ENCODE measurements around the gene ZNF148. TPM values are rescaled to one million over a fixed set of nuclear protein-coding genes. Genes with fewer than 3 reads are reported as not detected.

ZNF148 gene
- total RNA-seq, 1 experiment from 2014 or later: 24.8 TPM

GRCh38 chr3:125331243-125331642 lies 43.9 kb downstream of the ZNF148 start:
- Histone ChIP-seq H3K23ac (ENCODE audit: insufficient read length, low read depth, low read length) (no peak overlapping the region), H4K20me1 (ENCODE audit: control insufficient read depth, insufficient read depth, insufficient read length) (no peaks in the 10 kb centered on the region), H3K27me3 (ENCODE audit: insufficient read depth, low read length) (no peaks in the 10 kb centered on the region), H2AFZ (ENCODE audit: low read length) (no peak overlapping the region), H3K4ac (ENCODE audit: low read depth, low read length) (no peak overlapping the region), H3K4me2 (ENCODE audit: insufficient read depth, insufficient read length, low read length) (no peak overlapping the region), H3K14ac (ENCODE audit: insufficient read depth, low read length) (no peak overlapping the region), H2BK120ac (ENCODE audit: low read depth, low read length, poor library complexity, severe bottlenecking) (no peak overlapping the region), H3K23me2 (ENCODE audit: insufficient read length, low read depth, low read length, poor library complexity, severe bottlenecking) (no peaks in the 10 kb centered on the region), H3K79me2 (ENCODE audit: insufficient read depth, low read length) (peaks cover 3% of the 10 kb centered on the region; the same call in 1 of the 2 replicates), H3K56ac (ENCODE audit: insufficient read length, low read depth, low read length) (no peak overlapping the region), H3K18ac (ENCODE audit: insufficient read length, low read depth, low read length) (no peak overlapping the region), H2BK20ac (ENCODE audit: low read depth, low read length, poor library complexity, severe bottlenecking) (no peak overlapping the region), H4K5ac (ENCODE audit: insufficient read length, low read depth, low read length) (no peak overlapping the region), H3K27ac (ENCODE audit: insufficient read length, low read depth, low read length) (no peak overlapping the region), H3K9me3 (ENCODE audit: control insufficient read depth, low read depth, low read length) (no peaks in the 10 kb centered on the region), H3K9ac (ENCODE audit: extremely low read depth, insufficient read length, low read length) (no peak overlapping the region), H2BK5ac (ENCODE audit: insufficient read length, low read length) (no peak overlapping the region), H3T11ph (ENCODE audit: low read length) (no peak overlapping the region), H3K79me1 (ENCODE audit: insufficient read depth, low read depth, low read length, poor library complexity, severe bottlenecking) (no peaks in the 10 kb centered on the region), H2BK15ac (ENCODE audit: low read depth, low read length) (no peak overlapping the region), H2AK5ac (ENCODE audit: insufficient read length, low read length) (no peak overlapping the region), H2BK12ac (ENCODE audit: insufficient read length, low read depth, low read length) (no peak overlapping the region), H4K8ac (replicated peaks; ENCODE audit: insufficient read length, low read depth, low read length) (no peak overlapping the region), H3K4me1 (ENCODE audit: insufficient read depth, low read length) (no peaks in the 10 kb centered on the region), H4K91ac (ENCODE audit: insufficient read length, low read depth, low read length) (no peak overlapping the region)
- TF ChIP-seq, protein P1, sequence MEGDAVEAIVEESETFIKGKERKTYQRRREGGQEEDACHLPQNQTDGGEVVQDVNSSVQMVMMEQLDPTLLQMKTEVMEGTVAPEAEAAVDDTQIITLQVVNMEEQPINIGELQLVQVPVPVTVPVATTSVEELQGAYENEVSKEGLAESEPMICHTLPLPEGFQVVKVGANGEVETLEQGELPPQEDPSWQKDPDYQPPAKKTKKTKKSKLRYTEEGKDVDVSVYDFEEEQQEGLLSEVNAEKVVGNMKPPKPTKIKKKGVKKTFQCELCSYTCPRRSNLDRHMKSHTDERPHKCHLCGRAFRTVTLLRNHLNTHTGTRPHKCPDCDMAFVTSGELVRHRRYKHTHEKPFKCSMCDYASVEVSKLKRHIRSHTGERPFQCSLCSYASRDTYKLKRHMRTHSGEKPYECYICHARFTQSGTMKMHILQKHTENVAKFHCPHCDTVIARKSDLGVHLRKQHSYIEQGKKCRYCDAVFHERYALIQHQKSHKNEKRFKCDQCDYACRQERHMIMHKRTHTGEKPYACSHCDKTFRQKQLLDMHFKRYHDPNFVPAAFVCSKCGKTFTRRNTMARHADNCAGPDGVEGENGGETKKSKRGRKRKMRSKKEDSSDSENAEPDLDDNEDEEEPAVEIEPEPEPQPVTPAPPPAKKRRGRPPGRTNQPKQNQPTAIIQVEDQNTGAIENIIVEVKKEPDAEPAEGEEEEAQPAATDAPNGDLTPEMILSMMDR (conservative IDR thresholded peaks at IDR 0.05): no peak
- no peaks in the 10 kb centered on the region for H3K27me3 Mint-ChIP-seq (ENCODE audit: low read depth)
- H3K4me3 Mint-ChIP-seq: no peak overlapping the region
- peaks cover 4 to 14% (median 6%) of the 10 kb centered on the region in 3 experiments for H3K36me3 Mint-ChIP-seq (ENCODE audit: insufficient read depth in 1 of 3, low read depth in 3 of 3)
- peaks cover 4% of the 10 kb centered on the region in 2 experiments for H3K9me3 Mint-ChIP-seq
- peaks cover 6 to 7% of the 10 kb centered on the region in 2 experiments; a peak in 3 of 4 replicates for H3K4me1 Mint-ChIP-seq
- DNase-seq: no peak
- H3K27ac Mint-ChIP-seq: no peak overlapping the region; a peak in 1 of 7 replicates

Data from H9 (cell line).